CD14-positive monocyte (primary cell): ENCODE data around the gene ADSL. TPM values are rescaled to one million over a fixed set of nuclear protein-coding genes. Genes with fewer than 3 reads are reported as not detected.
A peak's percentile ranks its signal among the peaks of the same experiment; 100 is the strongest.

Experiments
- DNase-seq, 3 donors: peaks; one replicate each; pipeline ENCODE4 v3.0.0-alpha.2; 2011 to 2022
- H2AFZ ChIP-seq: 2 replicates; pipeline ENCODE4 v1.6.0; 2012; ENCODE audit warnings: mild to moderate bottlenecking, low read depth, low read length, inconsistent platforms; ENCODE audit not compliant: insufficient read depth, poor library complexity, severe bottlenecking
- H3K27ac ChIP-seq, 2 donors: 1 replicate in 1 of 2; 2 replicates in 1 of 2; pipeline ENCODE4 v1.5.1; 2012 to 2013; ENCODE audit warnings: low read length in 2 of 2, control low read depth in 1 of 2, inconsistent platforms in 1 of 2, low read depth in 1 of 2, mild to moderate bottlenecking in 1 of 2
- H3K27me3 ChIP-seq, 2 donors: one replicate each; pipeline versions ENCODE4 v1.6.0 to v1.6.1; 2011 to 2013; ENCODE audit warnings: low read length in 2 of 2; ENCODE audit not compliant: control insufficient read depth in 2 of 2, insufficient read depth in 2 of 2
- H3K36me3 ChIP-seq, 2 donors: replicated peaks in 1 of 2; 1 replicate in 1 of 2; 2 replicates in 1 of 2; pipeline versions ENCODE4 v1.5.1 to v1.6.1; 2012 to 2013; ENCODE audit warnings: low read length in 2 of 2, control low read depth in 1 of 2, inconsistent platforms in 1 of 2, mild to moderate bottlenecking in 1 of 2; ENCODE audit not compliant: insufficient read depth in 2 of 2, control insufficient read depth in 1 of 2
- H3K4me1 ChIP-seq, 2 donors: 1 replicate in 1 of 2; 2 replicates in 1 of 2; pipeline versions ENCODE4 v1.5.1 to v1.6.1; 2012 to 2013; ENCODE audit warnings: low read length in 2 of 2, control low read depth in 1 of 2, inconsistent platforms in 1 of 2, mild to moderate bottlenecking in 1 of 2, moderate library complexity in 1 of 2; ENCODE audit not compliant: insufficient read depth in 2 of 2, control insufficient read depth in 1 of 2
- H3K4me2 ChIP-seq: replicated peaks from 2 replicates; pipeline ENCODE3; 2012; ENCODE audit warnings: low read length, moderate library complexity, mild to moderate bottlenecking; ENCODE audit not compliant: poor library complexity, severe bottlenecking; ENCODE audit errors: extremely low read depth
- H3K4me3 ChIP-seq, 3 experiments: fragments of 200-600 bp in 1 of 3; sonication (generic) in 1 of 3; replicated peaks in 1 of 3; 1 replicate in 2 of 3; 2 replicates in 1 of 3; pipeline ENCODE4 v1.5.1; 2011 to 2013; ENCODE audit warnings: low read length in 3 of 3, mild to moderate bottlenecking in 3 of 3, control low read depth in 2 of 3, low read depth in 2 of 3, inconsistent platforms in 1 of 3, moderate library complexity in 1 of 3
- H3K79me2 ChIP-seq: 2 replicates; pipeline ENCODE4 v1.6.0; 2012; ENCODE audit warnings: mild to moderate bottlenecking, control low read depth, inconsistent platforms, low read length, moderate library complexity; ENCODE audit not compliant: insufficient read depth
- H3K9ac ChIP-seq: 2 replicates; pipeline ENCODE4 v1.6.0; 2017; ENCODE audit warnings: low read length, mild to moderate bottlenecking; ENCODE audit not compliant: insufficient read depth, poor library complexity, severe bottlenecking
- H3K9me3 ChIP-seq, 2 donors: replicated peaks in 1 of 2; 1 replicate in 1 of 2; 2 replicates in 1 of 2; pipeline versions ENCODE4 v1.5.1 to v1.6.1; 2012 to 2013; ENCODE audit warnings: low read length in 2 of 2, control low read depth in 1 of 2; ENCODE audit not compliant: control insufficient read depth in 1 of 2, insufficient read depth in 1 of 2
- H4K20me1 ChIP-seq: 2 replicates; pipeline ENCODE4 v1.6.0; 2012; ENCODE audit warnings: mild to moderate bottlenecking, low read length, control low read depth, moderate library complexity; ENCODE audit not compliant: insufficient read depth
- H3K27ac Mint-ChIP-seq, 7 donors: one replicate each; pipeline ENCODE4 v1.8.0; 2020; ENCODE audit warnings: mild to moderate bottlenecking in 7 of 7, mixed read lengths in 7 of 7, moderate library complexity in 6 of 7, inconsistent platforms in 2 of 7
- H3K27me3 Mint-ChIP-seq, 3 donors: one replicate each; pipeline ENCODE4 v1.8.0; 2021 to 2022; ENCODE audit warnings: low read depth in 3 of 3, mild to moderate bottlenecking in 3 of 3, mixed read lengths in 3 of 3, moderate library complexity in 3 of 3, inconsistent platforms in 1 of 3
- H3K36me3 Mint-ChIP-seq, 2 donors: one replicate each; pipeline ENCODE4 v1.8.0; 2020; ENCODE audit warnings: mixed read lengths in 2 of 2, inconsistent platforms in 1 of 2, mild to moderate bottlenecking in 1 of 2
- H3K4me1 Mint-ChIP-seq: one replicate; pipeline ENCODE4 v1.8.0; 2020; ENCODE audit warnings: mild to moderate bottlenecking, mixed read lengths
- H3K4me3 Mint-ChIP-seq, 2 donors: one replicate each; pipeline ENCODE4 v1.8.0; 2020; ENCODE audit warnings: mild to moderate bottlenecking in 2 of 2, mixed read lengths in 2 of 2, moderate library complexity in 1 of 2
- H3K9me3 Mint-ChIP-seq, 7 donors: one replicate each; pipeline ENCODE4 v1.8.0; 2020 to 2022; ENCODE audit warnings: mixed read lengths in 7 of 7, mild to moderate bottlenecking in 6 of 7, moderate library complexity in 6 of 7, inconsistent platforms in 2 of 7
- CTCF ChIP-seq: fragments of 200-600 bp; IDR thresholded peaks from one replicate; pipeline ENCODE4 v1.8.0; 2022; ENCODE audit warnings: antibody characterized with exemption, mild to moderate bottlenecking
- WGBS: methylation state at CpG from one replicate; pipeline ENCODE4 v1.1.5; 2013; ENCODE audit warnings: missing lambda C conversion rate; ENCODE audit not compliant: insufficient coverage; 5-methylcytosine and 5-hydroxymethylcytosine counted together
- intact Hi-C, 2 donors: fragments of 100-400 bp; cut with micrococcal nuclease; formaldehyde crosslinking; loops; one replicate each; pipeline versions ENCODE4 v1.15.0 to v1.15.1; 2023
- polyA plus RNA-seq, 3 donors: library from polyadenylated mRNA; depleted of rRNA in 1 of 3; unstranded in 2 of 3; stranded (reverse) in 1 of 3; fragments of 300-500 nt in 2 of 3; fragments of >200 nt in 1 of 3; fragmentation: Illumina TruSeq in 2 of 3; gene quantifications; 1 replicate in 2 of 3; 2 replicates in 1 of 3; pipeline ENCODE4 v1.2.3, GENCODE V29; 2012 to 2021

The ADSL gene
- polyA plus RNA-seq, 3 donors: 56.7 to 82.3 (median 65.1) TPM

- Mint-ChIP-seq H3K36me3 (peaks cover 73 to 92% of the 10 kb centered on the region in 2 donors), H3K27ac (peak overlapping the region in 6 of 7 donors; percentile 41 to 92 (median 65)), H3K9me3 (no peaks in the 10 kb centered on the region), H3K27me3 (peaks cover 0 to 5% (median 0%) of the 10 kb centered on the region in 3 donors), H3K4me1 (peaks cover 37% of the 10 kb centered on the region), H3K4me3 (no peak overlapping the region)
- H3K79me2 ChIP-seq: peaks cover 90% of the 10 kb centered on the region
- peak overlapping the region; percentile 24 to 68 for H3K27ac ChIP-seq
- DNase-seq: no peak
- H3K36me3 ChIP-seq: peaks cover 98 to 99% of the 10 kb centered on the region in 2 donors
- peaks cover 21 to 42% of the 10 kb centered on the region in 2 donors for H3K4me1 ChIP-seq
- 87% methylated on average over 1 of the region's 1 CpG for WGBS
- H3K4me2 ChIP-seq: no peak overlapping the region
- H3K9me3 ChIP-seq: no peaks in the 10 kb centered on the region
- H4K20me1 ChIP-seq: peaks cover 99% of the 10 kb centered on the region
- H2AFZ ChIP-seq: no peak overlapping the region
- no peak overlapping the region for H3K9ac ChIP-seq
- no peaks in the 10 kb centered on the region for H3K27me3 ChIP-seq
- intact Hi-C loops: no loop called here
- TF ChIP-seq CTCF: no peak
- no peak overlapping the region for H3K4me3 ChIP-seq
Observed at GRCh38 chr22:40421941-40422340, 75.6 kb downstream of the ADSL start.

- WGBS: 84% methylated on average over 9 of the region's 9 CpGs
- H3K9me3 Mint-ChIP-seq: no peaks in the 10 kb centered on the region
- Histone ChIP-seq H4K20me1 (peaks cover 99% of the 10 kb centered on the region), H3K9me3 (no peaks in the 10 kb centered on the region), H3K27me3 (no peaks in the 10 kb centered on the region), H2AFZ (no peak overlapping the region), H3K27ac (peak overlapping the region; percentile 24 to 68), H3K79me2 (peaks cover 90% of the 10 kb centered on the region), H3K4me2 (no peak overlapping the region), H3K9ac (no peak overlapping the region), H3K36me3 (peaks cover 98 to 99% of the 10 kb centered on the region in 2 donors), H3K4me1 (peaks cover 18 to 34% of the 10 kb centered on the region in 2 donors), H3K4me3 (no peak overlapping the region)
- H3K27me3 Mint-ChIP-seq: peaks cover 0 to 5% (median 0%) of the 10 kb centered on the region in 3 donors
- peaks cover 76 to 92% of the 10 kb centered on the region in 2 donors for H3K36me3 Mint-ChIP-seq
- H3K27ac Mint-ChIP-seq: peak overlapping the region; percentile 53 to 92 (median 77)
- H3K4me1 Mint-ChIP-seq: peaks cover 39% of the 10 kb centered on the region
- intact Hi-C loops: no loop called here
- DNase-seq: no peak
- TF ChIP-seq CTCF: no peak
- H3K4me3 Mint-ChIP-seq: no peak overlapping the region
Observed at GRCh38 chr22:40422558-40423309, 76.4 kb downstream of the ADSL start.
